Measurements from ENCODE around the gene MAPK9.

- no peak for TF ChIP-seq POLR2A (IDR thresholded peaks at IDR 0.05; ENCODE audit: extremely low read depth, insufficient read length)
- TF ChIP-seq CTCF (IDR thresholded peaks at IDR 0.05; ENCODE audit: low read depth, low read length) = peak; percentile 21
- TF ChIP-seq MAX (IDR thresholded peaks at IDR 0.05; ENCODE audit: low read depth, low read length) = no peak
- no peak for TF ChIP-seq MYC (IDR thresholded peaks at IDR 0.05; ENCODE audit: low read depth, low read length)
Measured at GRCh38 chr5:180291234-180291940, 496 bp downstream of the MAPK9 start.

Measured in NB4 (cell line).